ENCODE data around the gene PTK7.

- TF ChIP-seq YY1 (IDR thresholded peaks at IDR 0.05; ENCODE audit: insufficient read depth, insufficient read length): no peak
- TF ChIP-seq ZNF274 (IDR thresholded peaks at IDR 0.05; ENCODE audit: low read depth, low read length): no peak
These were observed 584 bp downstream of the PTK7 start for GRCh38 chr6:43076464-43077332.
